GM23248 (cell line): Measurements from ENCODE around the gene ITGA1.

Experiments
- EZH2 ChIP-seq: fragments of 200-600 bp; sonication (generic); IDR thresholded peaks from 2 replicates; pipeline ENCODE4 v1.6.1; 2018; ENCODE audit warnings: antibody characterized with exemption, mild to moderate bottlenecking; ENCODE audit not compliant: insufficient read depth, poor library complexity, severe bottlenecking
- EZH2phosphoT487 ChIP-seq: fragments of 200-600 bp; sonication (generic); IDR thresholded peaks from 2 replicates; pipeline ENCODE4 v1.6.1; 2018; ENCODE audit warnings: antibody characterized with exemption, moderate library complexity, mild to moderate bottlenecking, low read depth; ENCODE audit not compliant: insufficient read depth

DNA sequence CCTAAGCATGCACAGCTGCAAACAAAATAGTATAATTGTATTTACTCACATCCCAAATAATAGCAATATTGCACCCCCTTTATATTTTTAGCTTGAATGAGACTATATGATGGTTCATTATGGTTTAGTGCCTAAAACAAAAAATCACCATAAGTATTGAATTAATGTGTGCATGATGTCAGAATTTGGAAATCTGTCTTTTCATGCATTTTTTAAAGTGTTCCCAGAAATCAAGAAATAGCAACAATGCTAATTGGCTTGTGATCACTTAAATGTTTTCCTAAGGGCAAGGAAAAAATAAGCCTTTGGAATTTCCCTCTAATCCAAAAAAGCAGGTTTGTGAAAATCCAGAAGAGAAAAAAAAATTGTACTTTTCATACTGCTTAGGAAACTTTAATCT is 150.5 kb downstream of the ITGA1 start:
- TF ChIP-seq EZH2 (no peak), EZH2phosphoT487 (no peak)
